GM19193 (cell line): ENCODE results near the gene TDRD3.

Experiments used
- POLR2A ChIP-seq: IDR thresholded peaks from 4 replicates; pipeline ENCODE4 v1.6.1; 2011; ENCODE audit not compliant: insufficient read depth, insufficient read length; ENCODE audit errors: extremely low read depth

The TDRD3 gene

DNA sequence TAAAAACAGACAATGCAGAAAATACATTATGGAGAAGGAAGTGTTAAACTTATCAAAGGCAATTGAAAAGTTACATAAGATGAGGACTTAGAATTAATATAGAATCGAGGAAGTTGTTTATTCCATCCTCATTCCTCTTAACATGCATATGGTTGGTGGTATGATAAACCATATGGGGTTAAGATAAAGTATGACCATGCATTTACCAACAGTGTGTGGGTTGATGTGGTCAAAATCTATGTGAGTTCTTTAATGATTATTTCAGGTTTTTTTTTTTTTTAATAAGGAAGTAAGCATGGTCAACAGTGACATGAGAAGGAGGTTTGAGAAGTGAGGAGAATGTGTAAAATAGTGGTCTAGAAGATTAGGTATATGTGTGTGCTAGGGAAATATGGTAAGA, 94.5 kb downstream of the TDRD3 start:
- TF ChIP-seq POLR2A = no peak

DNA sequence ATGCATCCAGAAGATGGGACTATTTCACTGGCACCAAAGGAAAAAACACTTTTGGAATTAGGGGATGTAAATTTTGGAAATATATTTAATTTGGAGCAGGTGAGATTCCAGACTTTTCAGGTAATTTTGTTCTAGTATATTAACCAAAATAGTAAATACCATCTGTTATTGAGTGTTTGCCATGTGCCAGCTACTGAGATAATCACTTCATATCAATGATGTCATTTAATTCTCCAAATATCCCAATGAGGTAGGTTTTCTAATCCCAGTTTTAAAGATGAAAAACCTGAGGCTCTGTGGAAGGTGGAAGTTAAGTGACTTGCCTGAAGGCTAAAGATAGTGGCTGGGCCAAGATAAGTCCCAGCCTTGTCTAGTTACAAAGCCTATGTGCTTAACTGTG, 95.2 kb downstream of the TDRD3 start:
- TF ChIP-seq POLR2A = no peak

DNA sequence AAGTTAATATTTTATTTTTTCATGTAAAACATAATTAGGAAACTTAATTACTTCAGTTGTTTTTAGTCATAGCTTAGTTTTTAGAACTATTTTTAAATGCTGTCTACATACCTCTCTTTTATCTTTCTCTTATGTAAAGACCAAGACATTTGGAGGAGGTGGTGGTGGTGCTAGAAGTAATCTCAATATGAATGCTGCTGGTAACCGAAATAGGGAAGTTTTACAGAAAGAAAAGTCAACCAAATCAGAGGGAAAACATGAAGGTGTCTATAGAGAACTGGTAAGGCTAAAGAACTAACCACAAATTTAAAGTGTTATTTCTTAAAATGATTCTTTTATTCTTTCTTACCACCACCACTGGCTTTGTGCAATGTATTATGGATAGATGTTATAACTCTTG, 97.3 kb downstream of the TDRD3 start:
- no peak for TF ChIP-seq POLR2A

DNA sequence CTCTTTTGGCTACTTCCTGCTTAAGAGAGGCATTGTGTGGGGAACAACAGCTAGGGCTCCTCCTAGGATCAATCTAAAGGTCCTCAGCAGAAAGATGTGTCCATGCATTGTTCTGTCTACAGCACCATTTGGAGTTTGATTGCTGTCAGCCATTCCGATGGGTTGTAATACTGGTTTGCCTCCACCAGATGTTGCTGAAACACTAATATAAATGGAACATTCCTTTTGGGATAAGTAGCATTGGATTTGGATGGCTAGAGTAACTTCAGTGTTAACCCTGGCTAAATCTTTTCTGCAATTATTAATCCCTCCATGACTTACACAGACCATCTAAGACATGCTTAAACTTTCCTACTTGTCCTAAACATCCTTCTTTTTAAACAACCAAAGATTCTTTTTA, 104.2 kb downstream of the TDRD3 start:
- TF ChIP-seq POLR2A = no peak

DNA sequence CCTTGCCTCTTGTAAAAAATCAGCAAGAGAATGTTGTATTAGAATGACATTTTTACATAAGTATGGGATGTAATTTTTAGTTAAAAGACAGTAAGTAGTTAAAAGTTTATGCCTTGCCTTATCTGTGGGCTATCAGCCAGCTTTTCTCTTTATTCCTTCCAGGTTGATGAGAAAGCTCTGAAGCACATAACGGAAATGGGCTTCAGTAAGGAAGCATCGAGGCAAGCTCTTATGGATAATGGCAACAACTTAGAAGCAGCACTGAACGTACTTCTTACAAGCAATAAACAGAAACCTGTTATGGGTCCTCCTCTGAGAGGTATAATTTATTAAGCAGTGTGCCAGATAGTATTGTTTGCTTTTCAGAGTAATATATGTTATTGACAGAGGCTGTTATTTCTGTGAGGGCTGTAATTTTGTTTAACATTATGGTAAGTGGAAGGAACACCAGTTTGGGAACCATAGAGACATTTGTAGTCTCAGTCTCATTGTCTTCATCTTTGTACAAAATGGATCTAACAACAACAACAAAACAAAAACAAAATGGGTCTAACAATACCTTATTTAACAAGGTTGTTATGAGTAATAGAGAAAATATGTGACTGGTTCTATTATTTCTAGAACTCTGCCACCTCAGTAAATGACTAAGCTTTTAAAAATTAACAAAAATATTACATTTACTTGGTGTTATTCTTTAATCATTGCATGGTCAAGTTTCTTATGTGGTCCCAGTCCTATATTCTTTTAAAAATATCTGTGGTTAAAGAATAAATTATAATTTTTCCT, 112.8 kb downstream of the TDRD3 start:
- no peak for TF ChIP-seq POLR2A

DNA sequence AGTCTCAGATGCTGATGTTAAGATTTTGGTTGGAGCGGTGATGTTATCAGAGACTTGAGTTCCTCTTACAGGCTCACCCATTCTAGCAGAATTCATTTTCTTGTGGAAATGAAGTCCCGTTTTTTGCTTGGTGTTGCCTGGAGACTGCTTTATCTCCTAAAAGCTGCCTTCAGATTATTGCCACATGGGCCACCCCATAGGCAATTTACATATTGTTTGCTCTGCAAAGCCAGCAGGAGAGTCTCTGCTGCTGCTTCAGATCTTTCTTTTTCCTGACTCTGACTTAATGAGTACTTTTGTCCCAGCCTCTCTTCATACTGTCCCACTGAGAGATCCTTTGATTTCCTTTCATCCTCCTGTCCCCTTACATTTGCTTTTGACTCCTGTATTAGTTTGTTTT, 114.6 kb downstream of the TDRD3 start:
- no peak for TF ChIP-seq POLR2A

DNA sequence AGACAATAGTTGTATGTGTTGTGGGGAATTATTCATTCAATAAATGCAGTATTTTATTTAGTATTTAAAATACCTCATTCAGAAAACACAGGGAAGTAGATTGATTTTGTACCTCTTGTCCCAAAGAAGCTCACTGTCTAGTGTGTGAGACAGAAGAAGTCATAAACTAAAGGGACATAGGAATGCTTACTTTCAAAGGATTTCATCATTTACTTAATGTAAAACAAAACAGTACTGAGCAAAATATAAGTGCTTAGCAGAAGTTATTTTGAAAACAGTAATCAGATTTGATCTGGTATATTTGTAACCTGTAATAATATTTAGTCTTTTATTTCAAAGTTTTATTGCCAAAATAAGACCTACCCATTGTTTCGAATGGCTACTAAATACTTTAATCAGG, 117.9 kb downstream of the TDRD3 start:
- no peak for TF ChIP-seq POLR2A

DNA sequence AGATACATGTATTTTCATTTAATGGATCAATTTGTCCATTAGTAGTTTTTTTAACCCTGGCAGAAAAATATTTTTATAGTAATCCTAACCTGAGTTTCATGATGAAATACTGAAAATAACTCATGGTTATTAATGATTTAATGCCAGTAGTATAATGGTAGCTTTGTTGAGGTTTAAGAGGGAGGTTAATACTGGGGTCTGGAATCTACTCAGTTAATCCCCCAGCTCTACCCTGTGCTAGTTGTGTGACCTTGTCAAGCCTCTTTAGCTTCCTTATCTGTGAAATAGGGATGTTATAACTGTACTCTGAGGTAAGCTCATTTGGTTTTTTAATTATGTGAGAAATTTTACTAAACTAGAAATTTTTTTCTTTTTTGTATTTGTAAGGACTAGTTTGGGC, 122.5 kb downstream of the TDRD3 start:
- TF ChIP-seq POLR2A = no peak

DNA sequence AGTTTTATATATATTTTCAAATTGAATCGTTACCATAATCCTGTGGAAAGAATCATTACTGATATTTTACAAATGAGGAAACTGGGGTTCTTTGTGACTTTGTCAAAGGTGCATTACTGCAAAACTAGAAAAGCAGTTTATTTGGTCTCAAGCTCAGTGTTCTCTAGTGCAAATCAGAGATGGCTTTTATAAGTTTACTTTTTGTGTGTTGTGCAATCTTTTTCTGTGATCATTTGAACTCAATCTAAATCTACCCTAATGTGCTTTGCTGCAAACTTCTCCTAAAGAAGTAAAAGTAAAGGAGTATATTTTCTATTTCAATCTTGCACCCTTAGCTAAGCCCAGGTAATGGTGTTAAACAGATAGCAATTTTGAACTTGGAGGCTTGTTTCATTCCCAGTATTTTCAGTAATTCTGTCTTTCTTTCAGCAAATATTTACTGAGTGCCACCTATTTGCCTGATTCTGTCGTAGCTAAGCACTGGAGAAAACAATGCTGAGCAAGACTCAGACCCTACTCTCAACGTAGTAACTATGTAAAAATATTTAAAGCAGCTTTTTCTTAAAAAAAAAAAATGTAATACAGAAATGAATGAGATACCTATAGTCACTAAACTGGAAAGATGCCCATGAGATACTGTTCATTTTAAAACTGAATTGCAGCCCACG, 124.0 kb downstream of the TDRD3 start:
- TF ChIP-seq POLR2A = no peak

DNA sequence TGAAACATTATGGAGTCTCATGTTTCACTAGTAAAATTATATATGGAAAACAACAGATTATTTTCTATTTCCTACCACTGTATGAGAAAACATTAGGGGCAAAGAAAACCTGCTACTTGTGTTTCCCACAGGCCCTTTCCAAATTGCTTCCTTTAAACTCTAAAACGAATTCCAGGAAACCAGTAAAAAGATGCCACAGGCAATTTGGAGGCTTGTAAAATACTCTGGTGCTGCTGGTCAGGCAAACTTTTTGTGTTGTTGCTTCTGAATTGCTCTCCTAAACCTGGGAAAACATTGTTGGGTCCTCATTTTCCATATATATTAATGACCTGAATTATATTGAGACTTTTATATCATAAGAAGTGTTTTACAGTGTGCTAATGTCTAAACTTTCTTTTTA, 141.5 kb downstream of the TDRD3 start:
- TF ChIP-seq POLR2A = no peak

DNA sequence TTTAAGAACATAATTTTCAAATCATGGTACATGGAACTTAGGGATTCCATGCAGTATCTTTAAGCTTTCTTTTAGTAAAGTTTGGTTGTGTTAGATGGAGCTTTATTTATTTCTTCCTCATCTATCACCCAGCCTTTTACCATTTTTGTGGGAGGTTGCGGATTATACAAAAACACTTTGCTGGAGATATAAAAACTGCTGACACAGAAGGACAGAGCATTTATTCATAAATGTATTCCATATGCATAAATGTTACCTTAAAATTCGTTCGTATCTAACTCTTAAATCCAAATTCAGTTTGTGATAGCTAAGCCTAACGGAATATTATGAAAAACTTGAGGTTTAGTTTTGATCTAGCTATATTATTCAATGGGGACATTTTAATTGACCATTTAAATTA, 143.3 kb downstream of the TDRD3 start:
- TF ChIP-seq POLR2A = no peak

DNA sequence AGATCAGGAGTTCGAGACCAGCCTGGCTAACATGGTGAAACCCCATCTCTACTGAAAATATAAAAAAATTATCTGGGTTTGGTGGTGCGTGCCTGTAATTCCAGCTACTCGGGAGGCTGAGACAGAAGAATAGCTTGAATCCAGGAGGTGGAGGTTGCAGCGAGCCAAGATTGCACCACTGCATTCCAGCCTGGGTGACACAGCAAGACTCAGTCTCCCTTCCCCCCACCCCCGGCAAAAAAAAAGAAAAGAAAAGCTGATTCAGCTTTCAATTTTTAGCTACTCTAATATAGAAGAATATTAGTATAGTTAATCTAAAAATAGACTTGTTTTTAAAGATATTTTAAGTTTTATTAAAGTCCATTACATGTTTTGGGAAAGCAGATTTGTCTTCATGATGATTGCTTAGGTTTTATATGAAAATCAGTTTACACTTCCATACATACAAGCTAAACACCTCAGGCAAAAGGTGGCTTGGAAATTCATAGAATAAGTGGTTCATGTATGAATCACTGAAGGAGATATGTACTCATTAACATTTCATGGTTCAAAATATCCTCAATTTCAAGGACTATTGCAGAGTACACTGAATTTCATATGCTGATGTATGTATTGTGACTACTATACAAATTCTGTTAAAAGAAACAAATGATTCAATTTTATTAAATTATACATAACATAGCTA, 165.2 kb downstream of the TDRD3 start:
- no peak for TF ChIP-seq POLR2A

DNA sequence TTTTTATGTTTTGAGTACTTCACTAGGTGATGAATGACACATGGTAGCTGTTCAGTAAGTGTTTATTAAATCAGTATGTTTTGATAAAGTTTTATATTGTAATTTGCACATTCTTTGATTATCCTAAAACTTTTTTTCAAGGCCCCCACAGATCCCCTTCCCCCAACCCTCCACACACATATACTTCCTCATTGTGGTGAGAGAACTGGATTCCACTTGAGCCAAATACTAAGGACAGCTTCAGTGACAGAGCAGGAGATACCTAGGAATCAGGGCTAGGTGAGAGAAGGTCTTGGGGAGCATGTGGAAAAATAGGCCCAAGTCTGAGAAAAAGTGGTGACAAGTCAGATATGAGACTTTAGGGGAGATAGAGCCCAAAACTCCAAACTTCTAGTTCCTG, 174.6 kb downstream of the TDRD3 start:
- no peak for TF ChIP-seq POLR2A

DNA sequence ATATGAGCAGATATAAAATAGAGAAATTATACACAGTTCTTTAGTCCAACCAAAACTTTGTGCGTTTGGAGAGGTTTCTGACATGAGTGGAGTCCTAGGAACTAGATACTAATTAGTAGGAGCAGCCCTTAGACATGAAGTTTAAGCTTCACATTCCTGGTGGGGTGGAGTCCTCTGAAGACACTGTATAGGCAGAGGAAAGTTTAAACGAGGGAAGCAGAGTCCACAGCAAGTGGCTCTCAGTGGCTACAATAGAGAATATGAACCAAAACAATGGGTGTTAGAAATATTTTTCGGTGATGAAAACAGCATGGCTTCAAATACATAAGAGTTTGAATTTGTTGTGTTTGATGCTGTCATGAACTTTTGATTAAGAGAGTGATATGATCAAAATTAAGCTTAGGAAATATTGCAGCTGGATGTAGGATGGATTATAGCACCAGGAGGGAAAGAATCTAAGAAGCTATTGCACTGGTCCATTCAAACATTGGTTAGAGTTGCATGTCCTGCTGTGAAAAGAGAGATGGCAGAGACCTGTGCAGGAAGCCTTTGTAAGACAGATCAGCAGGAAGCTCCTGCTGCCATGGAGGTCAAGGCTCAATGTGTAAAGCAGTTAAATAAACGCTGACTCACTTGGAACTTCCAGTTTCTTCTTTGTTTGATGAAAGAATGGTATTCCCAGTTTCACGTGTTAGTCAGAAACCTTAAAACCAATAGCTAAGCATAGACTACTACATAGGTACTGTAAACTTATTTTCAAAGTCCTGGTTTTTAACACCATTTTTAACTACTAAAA, 175.2 kb downstream of the TDRD3 start:
- no peak for TF ChIP-seq POLR2A

DNA sequence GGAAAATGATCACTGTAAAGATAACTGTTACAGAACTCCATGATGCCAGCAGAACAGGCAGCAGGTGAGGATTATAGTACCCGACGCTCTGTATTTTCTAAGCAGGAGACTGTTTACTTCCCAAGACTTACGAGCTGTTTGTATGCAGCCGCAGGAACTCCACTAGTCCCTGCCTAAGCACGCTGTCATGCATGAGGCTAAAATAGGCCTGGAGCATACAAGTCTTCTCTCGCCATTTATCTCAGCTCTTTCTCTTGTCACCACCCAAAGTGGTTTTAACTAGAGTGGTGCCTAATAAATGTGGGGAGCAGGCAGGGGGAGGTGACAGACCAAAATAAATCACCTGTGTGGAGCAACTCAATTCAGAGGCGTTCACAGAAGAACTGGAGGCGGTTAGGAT, 175.8 kb downstream of the TDRD3 start:
- no peak for TF ChIP-seq POLR2A
